HG03196 (cell line): Measurements from ENCODE around the gene PRRG1.
"Not testable (repeated sequence)": the region's sequence is repeated elsewhere in the genome, so short reads cannot be mapped to it uniquely, and the experiment has no call there.

Experiments used
- ATAC-seq: cut with Tn5 transposase; IDR thresholded peaks from one replicate; pipeline ENCODE4 v1.9.1; 2021; ENCODE audit not compliant: unreplicated experiment

The PRRG1 gene

DNA sequence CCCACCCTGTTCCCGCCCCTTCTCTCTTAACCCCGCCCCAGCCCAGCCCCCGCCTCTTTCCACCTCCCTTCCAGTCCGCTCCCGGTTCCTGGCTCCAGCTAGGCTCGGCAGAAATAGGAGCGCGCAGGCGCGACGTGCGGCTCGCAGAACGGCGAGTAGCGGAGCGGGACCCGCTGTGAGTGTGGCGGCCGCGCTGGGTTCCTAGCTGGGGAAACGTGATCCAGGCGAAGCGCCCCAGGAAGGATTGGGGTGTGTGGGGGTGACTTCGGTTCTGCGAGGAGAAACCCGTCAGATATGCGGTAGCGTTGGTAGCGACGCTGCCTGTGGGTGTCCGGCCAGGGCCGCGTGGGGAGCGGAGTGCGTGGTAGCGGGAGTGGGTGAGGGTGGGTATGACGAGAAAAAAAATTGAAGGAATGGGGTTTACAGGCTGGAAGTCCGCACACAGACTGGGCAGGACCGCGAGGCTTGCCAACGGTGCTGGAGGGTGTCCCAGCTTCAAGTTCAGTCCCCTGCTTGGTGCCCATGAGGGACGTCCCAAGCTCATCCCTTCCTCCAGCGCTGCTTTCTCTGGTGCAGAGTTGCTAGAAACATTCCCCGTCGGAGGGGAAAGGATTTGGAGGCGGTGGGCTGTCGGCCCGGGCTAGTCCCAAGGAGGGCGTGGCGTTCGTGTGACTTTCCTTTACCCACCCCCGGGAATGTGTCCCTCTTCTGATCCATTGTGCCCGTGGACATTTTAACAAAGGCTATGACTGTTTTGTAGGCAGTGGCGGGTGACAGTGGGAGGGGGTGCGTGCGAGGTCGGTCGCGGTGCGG is at the start of gene PRRG1:
PRRG1 (plus strand) TSS at position 144 of the 813 bp plus-strand sequence. CDS start 56,886 bp downstream, outside the sequence.
- no peak for ATAC-seq

DNA sequence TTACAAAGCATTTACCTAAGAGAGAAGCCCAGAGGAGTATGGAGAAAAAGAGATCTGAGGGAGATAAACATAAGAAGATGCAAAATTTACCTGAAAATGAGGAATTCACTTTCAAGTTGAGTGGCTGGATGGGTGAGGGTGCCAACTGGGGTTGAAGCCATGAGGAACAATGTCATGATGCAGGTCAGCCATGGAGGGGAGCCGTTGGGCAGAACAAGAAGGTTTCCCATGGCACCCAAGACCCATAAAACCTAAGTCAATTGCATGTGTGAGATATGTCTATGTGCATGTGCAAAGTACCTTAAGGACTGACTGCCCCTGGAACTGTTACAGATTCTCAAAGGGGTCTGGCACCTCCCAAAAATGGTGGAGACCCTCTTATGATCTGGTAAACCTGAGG is 46.6 kb upstream of the PRRG1 start:
- ATAC-seq, result no peak

DNA sequence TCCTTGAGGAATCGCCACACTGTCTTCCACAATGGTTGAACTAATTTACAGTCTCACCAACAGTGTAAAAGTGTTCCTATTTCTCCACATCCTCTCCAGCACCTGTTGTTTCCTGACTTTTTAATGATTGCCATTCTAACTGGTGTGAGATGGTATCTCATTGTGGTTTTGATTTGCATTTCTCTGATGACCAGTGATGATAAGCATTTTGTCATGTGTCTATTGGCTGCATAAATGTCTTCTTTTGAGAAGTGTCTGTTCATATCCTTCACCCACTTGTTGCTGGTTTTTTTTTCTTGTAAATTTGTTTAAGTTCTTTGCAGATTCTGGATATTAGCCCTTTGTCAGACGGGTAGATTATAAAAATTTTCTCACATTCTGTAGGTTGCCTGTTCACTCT is 43.9 kb upstream of the PRRG1 start:
- not testable (repeated sequence) for ATAC-seq

DNA sequence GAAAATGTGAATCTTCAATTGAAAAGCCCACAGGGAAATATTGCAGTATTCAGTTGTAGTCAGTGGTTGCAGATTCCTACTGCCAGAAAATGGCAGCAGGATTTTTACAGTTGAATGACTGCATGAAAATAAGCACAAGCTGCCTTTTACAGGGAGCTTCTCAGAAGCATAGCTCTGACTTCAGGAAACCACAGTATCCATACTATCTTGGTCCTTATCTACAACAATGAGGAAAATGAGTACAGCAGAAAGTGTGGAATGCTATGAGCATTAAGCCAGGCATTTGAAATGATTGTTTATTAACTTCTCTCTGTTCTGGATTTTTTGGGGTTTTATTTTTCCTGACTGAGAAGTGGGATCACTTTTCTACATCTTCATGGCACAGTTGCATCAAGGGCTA is 34.6 kb upstream of the PRRG1 start:
- ATAC-seq, result no peak

DNA sequence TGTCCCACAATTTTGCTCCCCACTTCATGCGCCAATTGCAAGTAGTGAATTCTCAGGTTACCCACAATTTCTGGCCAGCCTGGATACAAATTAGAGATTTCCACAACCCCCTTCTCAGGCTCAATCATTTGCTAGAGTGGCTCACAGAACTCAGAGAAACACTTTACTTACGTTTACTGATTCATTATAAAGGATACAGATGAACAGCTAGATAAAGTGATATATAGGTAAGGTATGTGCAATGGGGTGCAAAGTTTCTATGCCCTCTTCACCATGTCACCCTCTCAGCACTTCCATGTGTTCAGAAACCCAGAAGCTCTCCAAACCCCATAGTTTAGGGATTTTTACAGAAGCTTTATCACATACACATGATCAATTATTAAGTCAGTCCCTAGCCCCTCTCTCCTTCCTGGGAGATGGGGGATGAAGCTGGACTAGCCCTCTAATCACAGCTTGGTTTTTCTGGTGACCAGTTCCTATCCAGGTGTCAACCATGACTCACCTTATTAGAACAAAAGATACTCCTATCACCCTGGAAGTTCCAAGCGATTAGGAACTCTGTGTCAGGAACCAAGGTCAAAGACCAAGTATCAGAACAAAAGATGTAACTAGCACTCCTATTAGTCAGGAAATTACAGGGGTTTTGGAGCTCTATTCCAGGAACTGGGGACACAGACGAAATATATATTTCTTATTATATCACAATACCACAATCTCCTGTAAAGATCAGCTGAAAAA is 33.5 kb upstream of the PRRG1 start:
- ATAC-seq, result no peak

DNA sequence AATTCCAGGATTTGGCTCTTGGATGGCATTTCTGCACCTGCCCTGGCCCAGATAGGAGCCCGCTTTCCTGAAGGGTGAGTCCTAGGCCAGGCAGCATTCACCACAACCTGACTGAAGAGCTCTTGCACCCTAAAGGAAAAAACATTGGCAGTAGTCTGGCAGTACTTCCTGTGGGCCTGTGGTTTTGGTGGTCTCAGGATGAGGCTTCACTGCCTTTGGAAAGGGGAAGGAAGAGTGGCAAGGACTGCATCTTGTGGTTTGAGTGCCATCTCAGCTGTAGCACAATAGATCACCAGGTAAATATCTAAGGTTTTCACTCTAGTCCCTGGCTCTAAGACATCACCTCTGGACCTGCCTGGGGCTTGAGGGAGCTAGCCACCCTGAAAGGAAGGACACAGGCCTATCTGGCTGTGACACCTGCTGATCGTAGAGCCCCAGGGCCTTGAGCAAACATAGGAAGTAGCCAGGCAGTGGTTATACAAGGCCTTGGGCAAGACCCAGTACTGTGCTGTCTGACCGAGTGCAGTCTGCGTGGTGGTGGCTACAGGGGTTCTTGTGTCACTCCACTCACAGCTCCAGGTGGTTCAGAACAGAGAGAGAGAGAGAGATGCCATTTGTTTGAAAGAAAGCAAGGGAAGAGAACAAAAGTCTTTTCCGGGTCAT is 28.5 kb upstream of the PRRG1 start:
- no peak for ATAC-seq

DNA sequence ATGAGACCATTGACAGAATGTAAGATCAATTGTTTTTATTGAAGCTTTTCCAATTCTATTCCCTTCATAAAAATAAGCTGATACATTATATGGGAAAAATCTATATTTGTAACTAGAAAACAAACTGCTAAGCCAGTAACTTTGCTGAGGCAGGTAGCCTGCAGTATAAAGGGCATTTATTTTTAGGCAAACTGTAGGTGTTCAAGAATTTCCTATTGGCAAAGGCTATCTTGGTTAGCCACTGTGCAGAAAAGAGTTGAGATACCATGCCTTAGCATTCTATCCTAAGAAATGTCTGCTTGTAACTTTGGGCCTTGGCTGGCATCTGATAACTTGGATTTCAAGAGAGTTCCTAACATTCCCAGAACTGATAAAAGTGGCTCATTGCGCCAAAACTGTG is 18.5 kb upstream of the PRRG1 start:
- no peak for ATAC-seq

DNA sequence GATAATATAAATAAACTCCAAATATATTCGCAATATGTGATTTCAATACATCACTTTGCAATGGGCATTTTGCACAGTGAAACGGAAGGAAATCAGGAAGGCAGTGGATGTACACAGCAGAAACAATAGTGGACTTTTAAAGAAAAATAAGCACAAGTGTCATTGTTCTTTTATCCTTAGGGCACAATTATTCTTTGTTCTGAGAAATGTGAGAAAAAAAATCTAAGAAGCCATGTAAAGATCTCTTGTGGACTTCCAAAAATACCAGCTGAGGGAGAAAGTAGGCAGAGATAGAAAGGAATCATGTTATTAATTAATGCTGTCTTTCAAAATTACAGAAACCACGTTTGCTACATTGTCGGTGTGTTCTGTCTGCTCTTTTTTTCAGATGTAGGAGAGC is 17.6 kb upstream of the PRRG1 start:
- no peak for ATAC-seq

DNA sequence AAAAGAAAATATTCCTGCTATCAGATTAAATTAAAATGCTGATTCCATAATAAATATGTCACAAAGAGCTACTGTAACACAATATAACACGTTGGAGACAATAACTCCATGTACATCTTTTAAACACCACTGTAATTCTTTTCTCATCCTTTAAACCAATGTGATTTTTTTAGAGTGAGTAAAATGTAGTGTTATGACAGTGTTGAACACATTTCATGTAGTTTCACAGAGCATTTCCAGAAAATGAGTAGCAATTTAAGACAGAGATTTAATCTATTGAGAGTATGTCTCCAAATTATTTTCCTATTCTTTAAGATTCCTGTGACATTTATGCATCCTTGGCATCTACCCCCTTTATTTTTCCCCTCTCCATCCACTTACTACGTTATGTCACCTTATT is 17.1 kb upstream of the PRRG1 start:
- no peak for ATAC-seq

DNA sequence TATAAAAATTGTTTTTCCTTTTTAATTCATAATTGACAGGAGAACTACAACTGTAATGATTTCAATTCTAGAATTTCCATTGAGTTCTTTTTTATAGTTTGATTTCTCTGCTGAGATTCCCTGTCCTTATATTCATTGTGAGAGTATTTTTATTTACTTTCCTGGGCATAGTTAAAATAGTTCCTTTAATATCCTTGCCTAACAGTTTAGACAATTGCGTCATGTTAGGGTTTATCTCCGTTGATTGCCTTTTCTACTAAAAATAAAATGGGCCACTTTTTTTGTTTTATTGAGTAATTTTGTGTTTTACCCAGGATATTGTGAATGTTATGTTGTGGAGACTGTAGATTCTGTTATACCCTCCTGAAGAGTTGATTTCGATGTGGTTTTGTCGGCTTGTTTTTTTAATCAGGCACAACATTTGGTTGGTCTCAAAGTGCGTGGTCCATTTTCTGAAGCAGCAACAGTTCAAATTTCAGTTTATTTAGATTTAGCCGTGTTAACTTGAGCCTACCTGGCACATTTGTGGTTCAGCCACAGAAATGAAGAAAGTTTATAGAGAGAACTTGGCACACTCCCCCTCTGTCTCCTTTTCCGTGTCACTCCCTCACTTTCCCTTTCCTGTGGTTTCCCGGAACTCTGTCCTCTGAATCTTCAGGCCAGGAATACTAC is 16.0 kb upstream of the PRRG1 start:
- ATAC-seq, result no peak

DNA sequence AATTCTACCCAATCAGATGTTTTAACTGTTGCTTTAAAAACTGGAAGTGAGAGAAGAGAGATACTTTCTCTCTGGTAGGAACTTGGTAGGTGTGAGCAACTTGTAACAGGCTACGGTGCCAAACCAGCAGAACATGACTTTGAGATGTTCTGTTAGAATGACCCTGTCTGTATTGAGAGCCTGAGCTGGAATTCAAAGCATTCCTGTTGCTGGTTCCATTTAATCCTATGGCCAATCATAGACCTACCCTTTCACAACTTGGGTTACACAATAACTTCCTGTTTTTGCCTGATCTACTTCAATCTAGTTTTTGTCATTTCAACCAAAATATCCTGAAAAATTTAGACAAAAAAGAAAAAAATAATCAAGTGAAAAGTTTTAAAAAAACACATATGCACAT is 1.7 kb upstream of the PRRG1 start:
- ATAC-seq, result no peak

DNA sequence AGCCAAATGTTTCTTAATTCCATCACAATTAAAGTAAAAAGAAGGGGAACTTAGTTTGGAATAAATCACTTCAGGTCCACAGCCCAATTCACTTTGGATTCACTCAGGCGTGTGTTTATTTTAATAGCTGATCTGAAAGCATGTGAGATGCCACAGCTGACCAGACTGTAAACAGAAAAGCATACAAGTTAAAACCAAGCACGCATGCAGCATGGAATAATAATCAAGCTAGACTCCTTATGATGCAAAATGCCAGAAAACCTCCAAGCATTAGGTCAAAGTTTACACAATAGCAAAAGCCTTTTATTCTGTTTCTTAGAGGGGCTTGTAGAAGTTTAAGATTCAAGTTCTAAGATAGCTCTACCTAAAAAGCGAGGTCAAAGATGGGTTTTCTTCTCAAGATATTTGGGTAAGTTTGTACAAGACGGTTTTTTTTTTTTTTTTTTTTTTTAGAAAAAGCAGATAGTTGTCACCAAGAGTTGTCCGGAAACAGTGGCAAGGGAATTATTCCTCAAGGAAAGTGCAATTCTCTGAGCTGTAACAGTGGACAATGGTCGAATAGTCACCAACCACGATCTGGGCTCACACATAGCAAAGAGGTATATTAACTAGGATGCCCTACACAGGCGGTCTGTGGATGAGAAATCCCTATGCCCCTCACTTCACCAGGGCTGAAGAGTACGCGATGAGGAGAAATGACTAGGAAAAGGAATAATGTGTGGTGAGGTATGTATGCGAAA is 763 bp upstream of the PRRG1 start:
- no peak for ATAC-seq

DNA sequence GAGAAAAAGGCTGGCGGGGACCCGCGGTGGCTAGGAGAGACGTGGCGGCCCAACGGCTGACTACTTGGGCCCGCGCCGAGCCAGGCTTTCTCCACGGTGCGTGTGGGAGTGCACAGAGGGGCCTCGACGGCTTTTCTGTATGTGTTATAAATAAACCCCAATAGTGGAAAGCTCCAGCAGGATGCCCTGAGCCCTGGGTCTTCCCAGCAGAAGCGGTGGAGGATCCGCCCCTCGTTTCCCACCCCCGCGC is 268 bp upstream of the PRRG1 start:
- no peak for ATAC-seq

DNA sequence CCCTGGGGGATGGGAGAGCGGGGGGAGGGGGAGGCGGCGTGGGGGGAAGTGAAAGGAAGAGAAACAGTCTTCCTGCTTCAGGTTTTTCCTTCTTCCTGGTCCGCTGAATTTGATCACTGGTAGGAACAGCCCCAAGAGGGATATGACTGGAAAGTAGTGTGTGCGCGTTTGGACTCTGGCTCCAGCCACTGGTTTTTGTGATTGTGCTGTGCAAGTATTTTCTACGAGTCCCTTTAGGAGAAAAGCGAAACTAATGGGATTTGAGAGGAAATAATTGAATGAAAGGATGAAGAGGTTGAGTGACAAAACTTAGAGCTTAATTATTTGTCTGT is 836 bp downstream of the PRRG1 start:
- no peak for ATAC-seq

DNA sequence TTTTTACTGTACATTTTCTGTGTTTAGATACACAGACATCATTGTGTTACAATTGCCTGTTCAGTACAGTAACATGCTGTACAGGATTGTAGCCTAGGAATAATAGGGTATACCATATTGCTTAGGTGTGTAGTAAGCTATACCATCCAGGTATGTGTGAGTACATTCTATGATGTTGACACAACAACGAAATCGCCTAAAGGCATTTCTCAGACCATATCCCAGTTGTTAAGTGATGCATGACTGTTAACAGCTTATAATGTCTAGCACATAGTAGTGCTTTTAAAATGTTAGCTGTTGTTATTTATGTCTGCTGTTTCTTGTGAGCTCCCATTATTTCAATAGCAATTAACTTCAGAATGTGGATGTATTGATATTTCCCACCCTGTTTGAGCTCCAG is 4.5 kb downstream of the PRRG1 start:
- ATAC-seq, result no peak

DNA sequence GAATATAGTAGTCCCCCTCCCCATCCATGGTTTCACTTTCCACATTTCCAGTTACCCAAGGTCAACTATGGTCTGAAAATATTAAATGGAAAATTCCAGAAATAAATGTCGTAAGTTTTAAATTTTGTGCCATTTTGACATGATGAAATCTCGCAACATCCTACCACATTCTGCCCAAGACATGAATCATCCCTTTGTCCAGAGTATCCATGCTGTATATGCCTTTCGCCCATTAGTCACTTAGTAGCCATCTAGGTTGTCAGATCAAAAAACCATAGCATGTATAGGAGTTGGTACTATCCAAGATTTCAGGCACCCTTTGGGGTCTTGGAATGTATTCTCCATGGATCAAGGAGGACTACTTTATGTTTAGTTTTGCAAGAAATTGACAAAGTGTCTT is 8.3 kb downstream of the PRRG1 start:
- no peak for ATAC-seq

DNA sequence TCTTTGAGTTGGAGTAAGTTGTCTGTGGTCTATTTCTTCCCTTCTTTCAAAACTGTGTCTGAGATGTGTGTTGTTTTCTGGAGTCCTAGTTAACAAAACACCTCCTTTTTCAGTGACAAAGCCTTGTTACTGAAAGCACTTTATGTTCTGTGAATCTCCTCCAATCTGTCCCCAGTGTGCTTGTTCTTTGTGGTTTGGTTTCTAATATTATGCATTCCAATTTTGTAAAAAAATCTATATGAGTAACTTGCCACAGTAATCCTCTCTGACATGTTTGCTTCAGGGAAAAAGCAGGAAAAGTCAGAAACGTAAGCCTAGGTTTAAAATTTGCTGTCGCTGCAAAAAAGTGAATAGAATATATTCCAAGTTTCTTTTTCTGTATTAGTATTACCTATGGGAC is 12.4 kb downstream of the PRRG1 start:
- no peak for ATAC-seq

DNA sequence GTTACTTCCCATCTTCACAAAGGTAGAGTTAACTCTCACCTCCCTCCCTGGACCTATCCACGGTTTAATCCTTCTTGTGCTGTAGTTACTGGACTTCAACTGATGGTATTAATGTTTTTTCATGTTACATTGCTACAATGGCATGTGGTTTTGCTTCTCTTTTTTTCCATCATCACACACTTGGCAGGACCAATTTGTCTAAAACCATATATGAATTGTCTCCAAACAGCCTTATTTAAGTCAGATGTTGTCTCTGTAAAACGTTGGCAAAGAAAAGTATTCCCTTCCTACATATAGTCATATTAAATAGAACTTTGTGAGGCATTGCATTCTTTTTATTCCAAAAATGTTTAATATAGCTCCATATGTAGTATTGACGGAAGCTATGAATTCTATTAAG is 15.5 kb downstream of the PRRG1 start:
- no peak for ATAC-seq

DNA sequence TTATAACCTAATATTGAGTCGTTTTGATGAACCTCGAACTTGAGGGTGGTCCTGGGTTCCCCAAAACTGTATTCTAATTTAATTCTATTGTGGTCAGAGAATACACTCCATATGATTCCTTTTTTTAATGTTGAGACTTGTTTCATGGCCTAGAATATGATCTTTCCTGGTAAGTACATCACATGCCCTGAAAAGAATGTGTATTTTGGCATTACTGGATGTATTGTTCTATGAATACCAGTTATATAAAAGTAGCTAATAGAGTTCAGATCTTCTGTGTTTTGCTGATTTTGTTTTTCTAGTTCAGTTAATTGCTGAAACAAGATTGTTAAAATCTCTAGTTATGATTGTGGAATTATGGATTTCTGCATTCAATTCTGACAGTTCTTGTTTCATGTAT is 18.8 kb downstream of the PRRG1 start:
- ATAC-seq, result no peak

DNA sequence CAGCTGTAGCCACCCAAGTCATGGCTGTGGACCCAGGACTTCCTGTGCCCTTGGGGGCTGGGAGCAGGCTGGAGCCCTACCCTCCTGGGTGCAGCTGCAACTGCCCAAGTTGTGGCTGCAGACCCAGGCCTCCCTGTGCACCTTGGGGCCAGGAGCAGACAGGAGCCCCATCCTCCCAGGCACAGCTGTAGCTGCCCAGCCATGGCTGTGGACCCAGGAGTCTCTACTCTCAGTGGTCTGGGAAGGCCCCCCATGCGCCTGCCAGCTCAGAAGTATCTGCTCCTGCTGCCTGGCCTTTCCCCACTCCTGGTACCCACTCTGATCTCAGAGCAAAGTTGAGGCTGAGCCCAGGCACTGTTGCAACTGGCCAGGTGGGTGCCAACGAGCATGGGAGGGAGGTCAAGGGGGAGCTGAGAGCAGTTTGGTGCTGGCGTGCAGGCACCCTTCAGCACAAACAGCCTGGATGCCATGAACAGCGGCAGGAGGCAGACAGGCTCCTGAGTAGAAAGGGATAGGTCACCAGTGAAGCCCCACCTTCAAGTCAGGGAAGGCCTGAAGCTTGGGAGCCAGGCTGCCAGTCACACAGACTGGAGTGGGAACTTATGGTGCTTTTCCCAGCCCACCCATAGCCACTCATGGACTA is 21.5 kb downstream of the PRRG1 start:
- ATAC-seq, result no peak

DNA sequence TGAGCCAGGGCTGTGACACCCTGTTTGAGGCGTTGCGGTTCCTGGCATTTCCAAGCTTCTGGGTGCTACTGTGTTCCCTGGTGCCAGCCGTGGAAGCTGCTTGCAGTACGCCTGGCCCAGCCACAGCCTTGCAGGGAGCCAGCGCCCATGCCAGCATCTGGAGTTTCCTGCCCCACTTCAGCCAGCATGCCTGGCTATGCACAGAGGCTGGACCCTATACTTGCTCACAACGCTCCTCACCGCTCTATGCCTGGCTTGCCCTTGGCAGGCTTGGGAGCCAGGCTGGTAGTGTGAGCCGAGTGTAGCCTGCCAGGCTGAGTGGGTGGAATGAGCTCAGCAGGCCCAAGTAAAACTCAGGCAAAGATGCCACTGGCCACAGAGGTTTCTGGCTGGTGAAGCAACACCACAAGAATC is 22.4 kb downstream of the PRRG1 start:
- ATAC-seq, result no peak
